ENCODE measurements around the gene OTUD3.

OTUD3 gene

DNA sequence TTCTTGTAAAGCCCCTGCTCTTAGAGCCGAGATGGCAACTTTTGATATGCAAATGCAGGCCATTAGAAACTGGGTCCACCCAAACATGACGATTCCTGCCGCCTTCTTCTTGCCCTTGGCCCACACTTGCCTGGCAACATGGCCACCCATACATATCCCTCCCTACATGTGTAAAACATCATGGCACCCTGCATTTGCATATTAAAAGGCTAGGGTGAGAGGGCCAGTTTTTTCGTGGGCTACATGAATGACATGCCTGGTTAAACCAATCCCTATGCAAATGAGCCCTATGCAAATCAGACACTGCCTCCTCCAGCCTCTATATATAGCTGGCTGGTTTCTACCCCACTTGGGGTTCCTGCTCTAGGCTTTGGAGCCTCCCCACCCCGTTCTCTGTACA is 78.4 kb downstream of the OTUD3 start:
- Histone ChIP-seq H3K27ac (ENCODE audit: low read depth, low read length) (no peak overlapping the region), H3K4me1 (ENCODE audit: control insufficient read depth in 5 of 5, insufficient read depth in 5 of 5, low read length in 5 of 5) (peaks cover 0 to 4% (median 0%) of the 10 kb centered on the region in 5 donors), H3K36me3 (ENCODE audit: control insufficient read depth in 5 of 5, insufficient read depth in 5 of 5, low read length in 5 of 5) (no peaks in the 10 kb centered on the region), H3K9me3 (ENCODE audit: control insufficient read depth in 5 of 5, low read length in 5 of 5) (peaks cover 0 to 6% (median 0%) of the 10 kb centered on the region in 5 donors), H3K4me3 (ENCODE audit: low read depth in 1 of 5, low read length in 5 of 5) (no peak overlapping the region), H3K9ac (ENCODE audit: low read length in 5 of 5) (no peak overlapping the region), H3K27me3 (ENCODE audit: control insufficient read depth in 5 of 5, insufficient read depth in 4 of 5, low read length in 5 of 5) (peaks cover 0 to 15% (median 4%) of the 10 kb centered on the region in 5 donors)
